EH (cell line): ENCODE measurements around the gene TMEM238L.
A peak's percentile ranks its signal among the peaks of the same experiment; 100 is the strongest.

Experiments used
- DNase-seq: peaks from one replicate; pipeline ENCODE4 v3.0.0-alpha.2; 2015; ENCODE audit warnings: low read depth

TMEM238L gene

DNA sequence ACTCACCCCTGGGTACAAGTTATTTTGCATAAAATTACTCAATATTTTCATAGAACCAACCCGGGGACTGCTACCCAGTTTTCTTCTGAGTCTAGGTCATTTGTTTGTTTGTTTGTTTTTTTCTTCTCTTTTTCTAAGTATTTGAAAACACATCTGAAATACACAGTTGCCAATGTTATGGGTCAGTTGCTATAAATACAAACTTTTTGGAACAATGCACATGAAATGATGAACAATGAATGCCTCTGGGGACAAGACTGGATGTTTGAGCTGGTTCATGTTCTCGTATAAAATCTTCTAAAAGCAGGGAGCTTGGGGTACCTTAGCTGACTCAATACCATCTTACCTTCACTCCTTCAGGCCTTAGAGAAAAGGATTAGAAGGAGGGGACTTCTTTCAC is 30.5 kb downstream of the TMEM238L start:
- DNase-seq = no peak

DNA sequence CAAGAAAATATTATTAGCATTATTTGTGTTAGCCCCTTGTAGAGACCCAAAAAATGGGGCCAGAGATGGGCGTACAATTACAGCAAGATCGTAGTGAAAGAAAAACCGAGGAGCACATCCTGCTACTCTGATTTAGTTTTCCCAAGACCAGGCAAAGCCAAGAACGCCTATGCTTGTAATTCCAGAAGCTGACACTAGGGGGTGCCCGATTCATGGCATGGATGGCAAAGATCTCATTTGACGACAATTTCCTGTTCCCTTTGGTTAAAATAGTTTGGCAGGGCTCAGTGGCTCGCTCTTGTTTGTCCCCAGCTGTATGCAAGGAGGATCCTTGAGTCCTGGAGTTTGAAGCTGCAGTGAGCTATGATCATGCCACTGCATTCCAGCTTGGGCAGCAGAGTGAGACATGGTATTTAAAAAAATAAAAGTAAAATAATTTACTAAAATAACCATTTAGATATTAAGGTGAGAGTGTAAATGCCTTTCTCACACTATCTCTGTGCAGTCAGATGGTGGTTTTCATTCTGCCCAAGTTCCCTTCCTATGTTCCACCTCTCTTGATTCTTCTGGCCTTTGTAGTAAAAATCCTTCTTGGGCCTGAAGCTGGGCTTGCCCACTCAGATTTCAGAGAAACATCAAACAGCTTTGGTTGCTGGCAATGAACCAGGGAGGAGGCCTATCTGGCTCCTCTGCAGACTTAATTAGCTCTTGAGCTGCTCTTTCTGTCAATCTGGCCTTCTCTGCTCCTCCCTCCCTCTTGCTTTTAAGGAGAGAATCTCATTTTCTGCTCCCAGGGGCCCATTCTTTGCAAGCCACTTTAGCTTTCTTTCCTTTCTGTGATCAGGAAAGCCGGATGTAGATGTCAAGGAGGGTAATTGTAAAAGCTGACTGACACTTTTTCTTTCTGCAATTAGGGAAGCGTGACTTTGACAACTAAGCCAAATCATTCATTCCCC is 31.2 kb downstream of the TMEM238L start:
- peak; percentile 7 for DNase-seq

DNA sequence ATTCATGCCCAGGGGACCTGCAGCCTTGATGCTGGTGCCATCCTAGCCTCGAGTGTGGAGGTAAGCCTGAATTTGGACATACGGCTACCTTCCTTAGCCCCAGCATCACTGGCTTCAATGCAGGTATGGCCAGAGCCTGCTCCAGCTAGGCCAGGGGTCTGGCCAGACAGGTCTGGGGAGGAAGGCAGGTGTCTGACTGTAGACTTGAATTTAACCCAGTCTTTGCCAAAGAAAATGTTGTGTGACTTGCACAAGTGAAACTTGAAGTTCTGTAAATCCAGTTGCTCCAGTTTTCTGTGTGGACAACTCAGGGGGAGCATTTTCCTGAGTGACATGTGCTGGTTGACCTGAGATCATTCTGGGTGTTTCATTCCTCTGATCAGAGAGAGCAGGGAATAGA is 32.8 kb downstream of the TMEM238L start:
- no peak for DNase-seq

DNA sequence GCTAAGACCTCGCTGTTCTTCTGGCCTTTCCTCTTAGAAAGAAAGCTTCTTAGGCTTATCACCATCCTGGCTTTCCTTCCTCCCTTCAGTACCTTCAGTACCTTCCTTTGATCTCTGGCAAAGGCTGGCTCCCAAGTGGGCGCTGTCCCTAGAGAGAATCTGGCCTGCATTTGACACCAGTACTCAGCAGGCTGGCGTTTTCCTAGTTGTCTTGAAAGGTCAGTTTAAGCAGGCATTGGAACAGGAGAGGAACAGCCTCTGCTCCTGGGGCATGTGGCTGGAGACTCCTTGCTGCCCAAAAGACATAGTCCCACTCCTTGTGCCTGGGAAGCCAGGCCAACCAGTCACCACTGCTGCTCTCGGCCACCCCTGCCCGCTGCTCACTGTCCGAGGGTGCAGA is 34.1 kb downstream of the TMEM238L start:
- DNase-seq = no peak

DNA sequence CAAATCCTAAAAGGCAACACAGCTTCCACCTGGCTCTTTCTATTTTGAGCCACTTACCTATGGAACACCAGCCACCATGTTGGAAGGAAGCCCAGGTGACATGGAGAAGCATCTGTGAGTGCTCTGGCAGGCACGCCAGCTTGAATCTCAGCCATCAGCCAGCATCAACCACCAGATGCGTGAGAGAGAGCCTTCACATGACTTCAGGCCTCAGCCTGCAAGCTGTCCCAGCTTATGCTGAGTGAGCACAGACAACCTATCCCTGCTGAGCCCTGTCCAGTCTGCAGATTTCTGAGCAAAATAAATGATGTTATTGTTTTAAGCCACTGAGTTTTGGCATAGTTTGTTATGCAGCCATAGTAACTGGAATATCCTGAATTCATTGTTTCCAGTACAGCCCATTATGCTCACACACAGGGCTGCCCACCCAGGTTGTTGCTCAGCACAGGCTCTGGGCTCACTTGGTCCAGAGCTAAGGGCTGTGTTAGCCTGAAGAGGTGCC is 35.1 kb downstream of the TMEM238L start:
- no peak for DNase-seq

DNA sequence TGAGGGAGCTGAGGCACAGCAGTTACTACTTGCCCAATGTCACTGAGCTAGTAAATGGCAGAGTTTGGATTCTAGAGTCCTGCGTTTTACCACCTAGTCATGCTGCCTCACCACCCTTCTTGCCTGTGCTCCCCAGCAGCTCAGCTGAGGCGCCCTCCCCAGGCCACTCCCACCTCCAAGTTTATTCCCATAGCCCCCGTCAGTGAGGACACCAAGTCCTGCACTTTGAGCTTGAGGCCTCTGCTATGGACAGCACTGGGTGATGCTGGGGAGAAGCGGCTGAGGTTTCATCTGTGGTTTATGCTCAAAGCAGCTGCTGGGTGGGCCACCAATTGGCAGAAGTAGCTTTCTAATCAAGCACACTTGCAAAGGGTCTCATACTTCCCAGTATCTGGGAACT is 36.7 kb downstream of the TMEM238L start:
- DNase-seq = no peak

DNA sequence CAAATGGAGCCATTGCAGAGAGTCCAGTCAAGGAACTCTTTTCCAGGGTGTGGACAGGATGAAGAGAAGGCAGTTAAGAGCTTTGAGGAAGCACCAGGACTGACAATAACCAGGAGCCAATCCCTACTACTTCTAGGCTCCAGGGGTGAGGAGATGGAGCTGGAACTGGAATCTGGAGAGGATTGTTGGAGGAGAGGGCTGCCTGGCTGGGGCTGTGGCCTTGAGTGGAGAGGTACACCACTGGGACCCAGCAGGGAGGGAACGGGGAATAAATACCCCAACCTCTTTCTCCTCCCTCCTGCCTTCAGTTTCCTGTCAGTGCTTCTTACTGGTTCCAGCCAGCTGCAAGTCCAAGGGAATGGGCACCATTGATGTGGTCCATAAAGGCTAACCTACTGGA is 41.9 kb downstream of the TMEM238L start:
- DNase-seq = no peak

DNA sequence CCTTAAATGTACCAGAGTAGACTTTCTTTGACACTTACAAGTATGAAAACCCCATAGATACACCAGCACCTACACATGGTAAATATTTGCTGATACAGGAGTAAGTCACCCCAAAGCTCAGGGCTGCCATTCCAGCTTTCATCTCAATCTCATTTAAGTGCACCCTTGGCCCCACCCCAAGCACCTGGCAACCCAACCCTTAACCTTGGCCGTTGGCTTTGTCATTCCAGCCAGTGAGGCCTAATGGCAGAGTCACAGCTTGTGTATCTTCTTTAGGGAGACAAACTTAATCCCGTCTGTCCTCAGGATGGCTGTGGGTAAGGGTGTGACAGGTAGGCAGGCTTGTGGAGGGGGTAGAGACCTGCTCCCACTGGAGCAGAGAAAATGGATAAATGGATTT is 42.6 kb downstream of the TMEM238L start:
- DNase-seq = no peak

DNA sequence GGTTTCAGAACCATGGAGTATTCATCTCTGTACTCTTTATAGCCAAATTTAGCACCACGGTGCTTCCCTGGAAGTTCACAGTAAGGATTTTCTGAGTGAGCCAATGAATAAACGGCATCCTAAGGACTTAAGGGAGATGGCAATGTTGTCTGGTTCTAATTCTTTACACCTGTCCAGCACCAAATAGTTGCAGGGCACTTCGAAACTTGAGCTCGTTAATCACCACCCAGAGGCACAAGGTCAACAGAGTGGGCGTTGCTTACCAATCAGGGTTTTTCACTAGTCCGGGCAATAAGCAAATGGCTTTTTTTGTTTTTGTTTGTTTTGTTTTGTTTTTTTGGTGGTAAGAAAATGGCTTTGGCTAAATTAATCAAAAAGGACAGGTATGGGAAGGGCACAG is 45.8 kb downstream of the TMEM238L start:
- no peak for DNase-seq

DNA sequence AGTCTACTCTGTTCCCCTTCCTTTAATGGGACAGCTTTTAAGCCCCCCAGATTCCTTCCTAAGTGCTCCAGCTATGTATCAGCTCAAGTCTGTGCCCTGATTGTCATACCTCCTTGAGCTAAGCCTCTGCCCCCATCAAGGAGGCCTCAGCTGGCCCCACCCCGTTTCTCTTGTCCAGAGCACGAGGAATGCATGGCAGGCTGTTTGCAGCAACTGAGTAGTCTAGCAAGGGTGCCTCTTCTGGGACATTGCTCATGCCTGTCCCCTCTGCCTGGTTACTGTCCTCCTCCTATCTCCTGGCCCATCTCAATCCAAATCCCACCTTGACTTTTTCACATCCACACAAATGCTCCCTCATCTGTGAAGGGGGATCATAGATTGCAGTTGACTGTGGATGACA is 46.3 kb downstream of the TMEM238L start:
- DNase-seq = no peak

DNA sequence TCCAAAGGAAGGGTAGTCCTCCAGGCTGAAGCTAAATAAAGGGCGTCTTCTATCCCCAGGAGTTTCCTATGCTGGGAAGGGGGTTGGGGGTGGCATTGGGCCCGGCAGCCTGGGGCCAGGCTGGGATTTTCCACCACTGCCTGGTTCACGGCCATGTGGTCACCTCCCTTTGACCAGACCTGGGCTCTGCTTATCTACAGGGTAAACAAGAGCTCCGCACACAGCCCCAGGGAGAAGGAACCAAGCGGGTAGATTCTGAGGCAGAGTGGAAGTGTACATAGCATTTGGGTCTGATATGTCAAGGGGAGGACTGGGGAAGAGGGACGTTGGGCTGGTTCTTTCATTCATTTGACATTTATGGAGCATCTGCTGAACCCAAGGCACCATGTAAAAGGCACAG is 46.8 kb downstream of the TMEM238L start:
- no peak for DNase-seq

DNA sequence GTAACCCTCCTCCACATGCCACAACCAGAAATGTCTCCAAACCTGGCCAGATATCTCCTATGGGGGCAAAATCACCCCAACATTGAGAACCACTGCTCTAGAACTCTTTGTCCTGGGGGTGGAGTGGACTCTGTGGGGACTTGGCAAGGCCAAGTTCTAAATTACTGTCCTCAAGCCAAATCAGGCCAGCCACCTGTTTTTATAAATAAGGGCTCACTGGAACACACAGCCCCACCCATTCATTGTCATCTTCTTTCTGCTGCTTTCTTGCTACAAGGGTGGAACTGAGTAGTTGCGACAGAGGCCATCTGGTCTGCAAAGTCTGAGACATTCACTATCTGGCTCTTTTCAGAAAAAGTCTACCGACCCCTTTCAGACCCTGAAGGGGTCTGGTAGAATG is 47.3 kb downstream of the TMEM238L start:
- DNase-seq = no peak

DNA sequence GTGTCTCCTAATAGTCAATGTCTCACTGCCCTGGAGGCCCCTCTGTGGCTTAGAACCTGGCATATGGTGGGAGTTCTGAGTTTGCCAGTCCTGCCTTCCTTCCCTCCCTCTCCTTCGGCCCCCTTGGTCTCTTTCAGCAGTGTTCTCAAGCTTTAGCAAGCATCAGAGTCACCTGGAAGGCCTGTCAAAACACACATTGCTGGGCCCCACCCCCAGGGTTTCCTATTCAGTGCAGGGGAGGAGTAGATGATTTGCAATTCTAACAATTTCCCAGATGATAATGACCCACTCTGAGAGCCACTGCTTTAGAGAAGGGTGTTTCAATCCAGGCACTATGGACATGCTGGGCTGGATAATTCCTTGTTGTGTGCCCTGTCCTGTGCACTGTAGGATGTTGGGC is 47.7 kb downstream of the TMEM238L start:
- no peak for DNase-seq

DNA sequence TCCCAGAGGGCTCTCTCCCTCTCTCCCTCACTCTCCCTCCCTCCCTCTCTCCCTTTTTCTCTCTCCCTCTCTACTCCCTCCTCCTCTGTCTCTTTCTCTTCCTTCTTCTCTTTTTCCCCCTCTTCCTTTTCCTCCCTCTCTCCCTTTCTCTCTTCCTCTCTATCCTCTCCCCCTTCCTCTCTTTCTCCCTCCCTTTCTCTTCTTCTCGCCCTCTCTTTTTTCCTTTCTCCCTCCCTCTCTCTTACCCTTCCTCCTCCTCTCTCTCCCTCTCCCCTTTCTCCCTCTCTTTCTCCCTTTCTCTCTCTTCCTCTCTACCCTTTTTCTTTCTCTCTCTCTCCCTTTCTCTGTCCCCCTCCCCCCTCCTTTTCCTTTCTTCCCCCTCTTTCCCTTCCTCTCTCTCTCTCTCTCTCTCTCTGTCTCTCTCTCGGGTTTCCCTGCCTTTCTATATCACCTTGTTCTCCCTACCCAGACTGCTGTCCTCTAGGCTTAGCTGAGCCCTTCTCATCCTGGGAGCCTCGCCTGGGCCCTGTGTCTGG is 48.2 kb downstream of the TMEM238L start:
- no peak for DNase-seq

DNA sequence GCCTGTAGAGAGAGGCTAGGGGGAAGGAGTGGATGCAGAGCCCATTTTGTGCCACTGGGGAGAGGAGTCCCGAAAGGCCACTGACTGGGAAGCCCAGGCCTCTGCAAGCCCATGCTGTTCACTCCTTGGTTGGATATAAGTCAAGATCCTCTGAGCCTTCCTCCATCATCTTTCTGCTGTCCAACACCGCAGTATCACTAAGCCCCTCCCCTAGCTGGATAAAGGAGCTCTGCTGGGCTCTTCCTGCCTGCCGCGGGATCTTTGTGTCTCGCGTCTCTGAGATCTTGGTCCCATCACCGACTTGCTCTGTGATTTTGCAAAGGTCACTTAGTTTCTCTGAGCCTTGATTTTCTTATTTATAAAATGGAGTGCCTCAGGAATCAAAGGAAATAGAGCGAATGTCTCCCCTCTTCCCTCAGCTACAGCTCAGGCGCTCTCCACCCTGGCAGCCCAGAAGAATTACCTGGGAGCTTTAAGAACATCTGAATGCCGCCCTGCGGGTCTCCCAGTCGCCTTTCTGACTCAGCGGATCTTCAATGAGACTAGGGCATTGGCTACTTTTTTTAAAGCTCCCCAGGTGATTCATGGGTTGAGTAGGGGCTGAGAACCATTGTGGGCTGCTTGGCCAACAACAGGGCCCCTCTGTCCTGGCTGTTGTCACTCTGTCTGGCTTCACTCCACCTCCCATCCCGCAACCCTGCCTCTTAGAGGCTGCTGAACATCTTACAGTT is 48.9 kb downstream of the TMEM238L start:
- DNase-seq = peak; percentile 11

DNA sequence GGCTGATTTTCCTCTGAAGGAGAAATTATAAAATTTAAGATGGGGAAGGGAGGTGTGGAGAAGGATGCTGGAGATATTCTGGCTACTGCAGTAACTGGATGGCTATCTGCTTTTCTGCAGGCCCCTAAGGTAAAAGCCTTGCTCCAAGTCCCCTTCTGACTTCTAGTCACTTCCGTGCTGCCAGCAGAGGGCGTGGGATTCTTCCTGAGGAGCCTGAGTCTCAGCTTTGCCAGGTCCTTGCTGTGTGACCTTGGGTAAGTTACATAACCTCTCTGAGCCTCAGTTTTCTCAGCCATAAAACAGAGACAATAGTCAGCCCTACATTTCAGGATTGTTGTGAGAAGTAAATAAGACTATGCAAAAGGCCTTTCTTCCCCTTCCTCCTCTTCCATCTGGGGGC is 49.8 kb downstream of the TMEM238L start:
- DNase-seq = peak; percentile 20

DNA sequence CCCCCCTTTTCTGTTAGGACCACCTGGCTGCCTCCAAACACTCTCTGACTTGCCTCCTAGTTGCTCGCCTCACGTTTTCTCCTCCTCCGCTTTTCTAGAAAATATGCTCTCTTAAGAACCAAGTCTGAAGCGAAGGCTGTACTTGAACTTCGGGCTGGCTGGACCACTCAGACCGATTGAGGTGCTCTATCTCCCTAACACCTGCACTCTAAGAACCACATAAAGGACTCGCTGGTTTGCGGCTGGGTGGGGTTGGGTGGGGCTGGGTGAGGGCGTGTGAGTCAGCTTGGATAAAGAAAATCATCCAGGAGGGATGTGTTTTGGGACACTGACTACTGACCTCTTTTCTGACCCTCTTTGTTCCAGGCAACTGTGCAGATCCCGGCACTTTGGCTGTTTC is 51.2 kb downstream of the TMEM238L start:
- DNase-seq = no peak

DNA sequence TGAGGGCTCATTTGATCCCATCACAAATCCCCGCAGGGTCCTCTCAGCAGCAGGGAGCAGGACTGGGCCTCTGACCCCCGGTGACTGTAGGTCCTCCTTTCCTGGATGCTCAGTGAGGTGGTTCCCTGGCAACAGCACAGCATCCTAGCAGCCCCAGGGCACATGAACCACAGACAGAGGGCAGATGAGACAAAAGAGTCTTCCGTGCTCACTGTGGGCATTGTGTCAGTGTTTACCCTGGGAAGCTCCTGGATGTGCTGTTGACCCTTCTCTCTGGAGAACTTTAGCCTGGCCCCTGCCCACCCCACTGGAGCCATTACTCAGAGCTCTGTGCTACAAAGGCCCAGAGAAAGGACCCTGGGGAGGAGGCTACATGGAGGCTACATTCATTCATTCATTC is 52.3 kb downstream of the TMEM238L start:
- DNase-seq = no peak

DNA sequence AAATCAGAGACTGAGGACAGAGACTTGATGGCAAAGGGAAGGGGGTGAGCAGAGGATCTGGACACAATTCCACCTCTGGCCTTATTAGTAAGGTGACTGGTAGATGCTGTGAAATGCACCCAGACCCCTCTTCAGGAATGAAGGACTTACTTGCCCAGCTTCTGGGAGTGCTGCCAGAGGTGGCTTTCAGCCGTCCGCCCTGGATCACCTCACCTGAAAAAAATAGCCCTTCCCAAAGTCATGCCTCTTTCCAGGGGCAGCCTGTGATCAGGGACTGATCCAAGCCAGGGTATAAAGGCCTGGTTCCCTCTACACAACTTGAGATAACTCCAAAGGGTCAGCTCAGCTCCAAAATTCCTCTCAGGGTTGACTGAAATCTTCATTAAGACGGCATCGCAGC is 53.7 kb downstream of the TMEM238L start:
- DNase-seq = no peak

DNA sequence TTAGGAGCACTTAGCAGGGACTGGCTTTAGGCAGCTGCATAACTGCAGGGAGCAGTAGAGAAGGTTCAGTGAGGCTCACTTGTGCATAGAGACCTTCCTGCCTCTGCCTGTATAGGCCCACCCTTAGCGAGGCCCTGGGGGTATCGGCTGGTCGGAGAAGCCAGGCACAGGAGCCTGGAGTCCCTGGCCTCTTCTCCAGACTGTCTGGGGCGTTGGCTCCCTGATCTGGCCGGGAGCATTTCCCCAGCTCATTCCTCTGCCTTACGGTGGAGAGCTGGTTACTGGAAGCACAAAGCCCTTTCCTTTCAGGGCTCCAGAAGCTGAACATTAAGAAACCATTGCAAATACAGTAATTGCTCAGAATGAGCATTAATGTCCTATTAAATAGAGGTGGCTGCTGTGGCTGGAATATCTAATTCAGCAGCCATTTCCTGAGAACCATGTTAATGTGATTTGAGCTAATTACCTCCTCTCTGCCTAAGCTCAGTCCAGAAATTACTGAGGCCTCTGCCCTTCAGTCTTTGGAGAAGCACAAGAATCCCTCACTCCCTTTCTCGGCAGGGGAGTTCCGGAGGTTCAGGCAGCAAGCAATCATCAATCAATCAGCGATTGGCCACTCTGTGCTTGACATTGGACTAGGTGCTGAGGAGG is 55.2 kb downstream of the TMEM238L start:
- DNase-seq = no peak

DNA sequence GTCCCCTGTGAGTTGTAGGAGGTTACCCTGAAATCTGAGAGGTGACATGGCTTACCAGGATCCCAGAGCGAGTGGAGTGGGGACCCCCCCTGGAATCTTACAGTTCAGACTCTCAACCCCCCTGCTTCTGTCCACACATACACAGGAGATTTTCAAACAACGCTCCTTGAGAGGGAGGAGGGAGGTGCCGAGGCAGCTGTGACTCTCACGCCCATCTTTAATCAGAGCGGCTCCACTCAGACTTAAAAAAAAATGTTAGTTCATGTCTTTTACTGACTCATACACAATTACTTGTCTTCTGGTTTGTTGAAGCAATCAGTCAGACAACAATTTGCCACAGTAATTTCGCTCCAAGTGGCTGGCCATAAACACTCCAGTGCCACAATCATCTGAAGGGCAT is 58.7 kb downstream of the TMEM238L start:
- DNase-seq = peak; percentile 52
